ENCODE results near the gene KIF21B. TPM values are rescaled to one million over a fixed set of nuclear protein-coding genes. Genes with fewer than 3 reads are reported as not detected.

Gene KIF21B
- total RNA-seq, 2 experiments from 2014 or later, result 45.5 to 46.3 TPM

- Mint-ChIP-seq H3K4me3 (no peak overlapping the region), H3K4me1 (ENCODE audit: low read depth) (peaks cover 25% of the 10 kb centered on the region), H3K9me3 (no peaks in the 10 kb centered on the region), H3K36me3 (ENCODE audit: low read depth) (peaks cover 27% of the 10 kb centered on the region), H3K27me3 (ENCODE audit: low read depth) (no peaks in the 10 kb centered on the region), H3K27ac (no peak overlapping the region)
- no peak for DNase-seq
- CTCF ChIA-PET, result interaction anchor here (0.6 to 2.8 kb wide), 3 partner anchors 16 to 205 kb away, joined by 3 to 15 read pairs (median 4); no protein-coding TSS in a partner anchor
- intact Hi-C loops (cut with micrococcal nuclease), result no loop called here
Observed at GRCh38 chr1:201004154-201004553, 19.4 kb downstream of the KIF21B start.

- H3K27me3 Mint-ChIP-seq (ENCODE audit: low read depth), result no peaks in the 10 kb centered on the region
- peaks cover 39% of the 10 kb centered on the region for H3K36me3 Mint-ChIP-seq (ENCODE audit: low read depth)
- H3K9me3 Mint-ChIP-seq, result no peaks in the 10 kb centered on the region
- DNase-seq, result peak; percentile 43
- H3K4me3 Mint-ChIP-seq, result no peak overlapping the region
- peak overlapping the region; percentile 54 for H3K27ac Mint-ChIP-seq
- H3K4me1 Mint-ChIP-seq (ENCODE audit: low read depth), result peaks cover 18% of the 10 kb centered on the region
- CTCF ChIA-PET, result no interaction called here
- intact Hi-C loops (cut with micrococcal nuclease), result loop anchor here (1.0 kb wide), 1 partner anchor 20 kb away; no protein-coding TSS in a partner anchor
Observed at GRCh38 chr1:201002510-201002909, 21.0 kb downstream of the KIF21B start.

GRCh38 chr1:201001962-201002361 is 21.6 kb downstream of the KIF21B start:
- Mint-ChIP-seq H3K4me1 (ENCODE audit: low read depth) (peaks cover 18% of the 10 kb centered on the region), H3K36me3 (ENCODE audit: low read depth) (peaks cover 43% of the 10 kb centered on the region), H3K27me3 (ENCODE audit: low read depth) (no peaks in the 10 kb centered on the region), H3K4me3 (no peak overlapping the region), H3K27ac (peak overlapping the region; percentile 54), H3K9me3 (no peaks in the 10 kb centered on the region)
- DNase-seq, result no peak
- CTCF ChIA-PET, result interaction anchor here (1.4 kb wide), 1 partner anchor 41 kb away, joined by 4 read pairs; no protein-coding TSS in a partner anchor
- intact Hi-C loops (cut with micrococcal nuclease), result loop anchor here (1.0 kb wide), 1 partner anchor 20 kb away; no protein-coding TSS in a partner anchor

- H3K27ac Mint-ChIP-seq, result no peak overlapping the region
- H3K4me1 Mint-ChIP-seq (ENCODE audit: low read depth), result peaks cover 18% of the 10 kb centered on the region
- H3K27me3 Mint-ChIP-seq (ENCODE audit: low read depth), result no peaks in the 10 kb centered on the region
- no peak for DNase-seq
- peaks cover 44% of the 10 kb centered on the region for H3K36me3 Mint-ChIP-seq (ENCODE audit: low read depth)
- intact Hi-C loops (cut with micrococcal nuclease), result no loop called here
- H3K9me3 Mint-ChIP-seq, result no peaks in the 10 kb centered on the region
- CTCF ChIA-PET, result interaction anchor here (0.8 to 2.5 kb wide), 2 partner anchors 20 to 21 kb away, joined by 3 to 7 read pairs; no protein-coding TSS in a partner anchor
- no peak overlapping the region for H3K4me3 Mint-ChIP-seq
Observed at GRCh38 chr1:201000391-201000790, 23.1 kb downstream of the KIF21B start.

- CTCF ChIA-PET, result interaction anchor here (0.8 to 2.5 kb wide), 2 partner anchors 20 to 21 kb away, joined by 3 to 7 read pairs; no protein-coding TSS in a partner anchor
- DNase-seq, result no peak
- peaks cover 18% of the 10 kb centered on the region for H3K4me1 Mint-ChIP-seq (ENCODE audit: low read depth)
- H3K4me3 Mint-ChIP-seq, result no peak overlapping the region
- intact Hi-C loops (cut with micrococcal nuclease), result no loop called here
- H3K36me3 Mint-ChIP-seq (ENCODE audit: low read depth), result peaks cover 46% of the 10 kb centered on the region
- H3K9me3 Mint-ChIP-seq, result no peaks in the 10 kb centered on the region
- H3K27me3 Mint-ChIP-seq (ENCODE audit: low read depth), result no peaks in the 10 kb centered on the region
- H3K27ac Mint-ChIP-seq, result no peak overlapping the region
Observed at GRCh38 chr1:200999667-201000066, 23.8 kb downstream of the KIF21B start.

DNA sequence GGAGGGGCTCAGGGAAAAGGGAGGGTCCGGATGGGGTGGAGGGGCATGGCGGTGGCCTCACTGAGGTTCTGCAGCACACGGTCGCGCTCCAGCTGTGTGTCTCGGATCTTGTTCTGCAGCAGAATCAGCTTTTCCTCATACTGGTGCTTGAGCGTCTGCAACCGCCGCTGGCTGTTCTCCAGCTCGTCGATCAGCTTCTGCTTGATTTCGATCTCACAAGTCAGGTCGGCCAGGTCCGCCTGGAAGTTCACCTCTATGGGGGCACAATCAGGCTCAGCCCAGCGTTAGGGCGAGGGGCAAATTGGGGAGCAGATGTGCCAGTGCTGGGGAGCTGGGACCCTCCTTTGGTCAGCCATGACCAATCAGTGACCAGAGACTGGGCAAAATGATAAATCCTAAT is 25.2 kb downstream of the KIF21B start:
- CTCF ChIA-PET, result interaction anchor here (1.9 to 2.5 kb wide), 3 partner anchors 18 to 23 kb away, joined by 4 to 7 read pairs (median 7); no protein-coding TSS in a partner anchor
- Mint-ChIP-seq H3K36me3 (ENCODE audit: low read depth) (peaks cover 50% of the 10 kb centered on the region), H3K9me3 (no peaks in the 10 kb centered on the region), H3K27me3 (ENCODE audit: low read depth) (no peaks in the 10 kb centered on the region), H3K4me1 (ENCODE audit: low read depth) (peaks cover 15% of the 10 kb centered on the region), H3K4me3 (no peak overlapping the region), H3K27ac (no peak overlapping the region)
- intact Hi-C loops (cut with micrococcal nuclease), result no loop called here
- no peak for DNase-seq

DNA sequence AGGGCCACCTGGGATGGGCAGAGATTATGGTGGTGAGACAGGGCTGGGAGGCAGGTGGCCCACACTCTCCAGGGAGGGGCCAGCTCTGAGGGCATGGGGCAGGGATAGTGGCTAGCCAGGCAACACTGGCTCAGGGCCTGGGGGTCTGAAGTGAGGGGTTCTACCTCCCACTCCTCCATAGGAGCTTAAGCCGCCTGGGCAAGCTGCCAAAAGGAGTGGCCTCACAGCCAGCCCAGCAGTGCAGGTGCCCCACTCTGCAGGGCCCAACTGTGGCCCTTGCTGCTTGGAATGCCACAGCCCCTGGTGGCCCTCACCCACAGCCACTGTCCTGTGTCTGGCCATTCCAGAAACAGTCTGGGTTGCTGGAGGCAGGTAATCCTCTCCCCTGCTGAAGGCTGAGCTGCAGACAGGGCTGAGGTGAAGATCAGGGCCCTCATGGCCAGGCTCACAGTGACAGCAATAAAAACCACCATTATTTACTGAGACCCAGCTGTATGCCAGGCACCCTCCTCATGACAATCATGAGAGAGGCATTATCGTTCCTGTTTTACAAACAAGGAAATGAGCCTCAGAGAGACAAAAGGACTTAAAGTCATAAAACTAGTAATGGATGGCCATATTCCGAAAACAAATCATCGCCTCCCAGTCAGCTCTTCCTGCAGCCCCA is 31.0 kb downstream of the KIF21B start:
- Mint-ChIP-seq H3K36me3 (ENCODE audit: low read depth) (peaks cover 36% of the 10 kb centered on the region), H3K27me3 (ENCODE audit: low read depth) (no peaks in the 10 kb centered on the region), H3K9me3 (no peaks in the 10 kb centered on the region), H3K27ac (no peak overlapping the region), H3K4me1 (ENCODE audit: low read depth) (no peaks in the 10 kb centered on the region), H3K4me3 (no peak overlapping the region)
- intact Hi-C loops (cut with micrococcal nuclease), result no loop called here
- no peak for DNase-seq
- CTCF ChIA-PET, result interaction anchor here (0.8 to 1.8 kb wide), 3 partner anchors 13 to 21 kb away, joined by 3 to 6 read pairs (median 5); no protein-coding TSS in a partner anchor

DNA sequence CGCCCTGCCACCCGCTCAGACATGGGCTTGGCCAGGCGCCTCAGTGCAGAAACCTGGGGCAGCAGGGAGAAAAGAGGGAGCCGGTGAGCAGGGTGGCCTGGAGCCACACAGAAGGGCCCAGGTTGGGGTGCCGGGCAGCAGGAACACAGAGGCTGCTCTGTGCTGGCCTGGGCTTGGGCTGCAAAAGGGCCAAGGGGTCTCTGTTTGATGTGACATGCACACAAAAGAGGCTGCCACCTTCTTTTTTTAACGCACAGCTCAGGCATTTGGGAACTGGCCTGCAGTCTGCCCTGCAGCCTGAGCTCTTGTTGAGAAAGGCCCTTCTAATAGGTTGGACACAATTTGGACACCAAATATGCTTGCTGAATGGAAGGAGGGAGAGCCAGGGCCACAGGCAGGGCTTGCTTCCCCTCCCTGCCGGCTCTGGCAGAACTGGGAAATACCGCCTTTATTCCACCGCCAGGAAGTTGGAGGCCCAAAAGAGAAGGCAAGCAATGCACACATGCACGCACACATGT is 32.4 kb downstream of the KIF21B start:
- intact Hi-C loops (cut with micrococcal nuclease), result no loop called here
- no peaks in the 10 kb centered on the region for H3K27me3 Mint-ChIP-seq (ENCODE audit: low read depth)
- H3K36me3 Mint-ChIP-seq (ENCODE audit: low read depth), result peaks cover 41% of the 10 kb centered on the region
- CTCF ChIA-PET, result interaction anchor here (0.9 to 1.8 kb wide), 2 partner anchors 11 to 20 kb away, joined by 3 to 6 read pairs; no protein-coding TSS in a partner anchor
- H3K27ac Mint-ChIP-seq, result no peak overlapping the region
- no peak overlapping the region for H3K4me3 Mint-ChIP-seq
- H3K4me1 Mint-ChIP-seq (ENCODE audit: low read depth), result no peaks in the 10 kb centered on the region
- DNase-seq, result no peak
- no peaks in the 10 kb centered on the region for H3K9me3 Mint-ChIP-seq

- Mint-ChIP-seq H3K27me3 (ENCODE audit: low read depth) (no peaks in the 10 kb centered on the region), H3K9me3 (no peaks in the 10 kb centered on the region), H3K4me3 (no peak overlapping the region), H3K27ac (no peak overlapping the region), H3K4me1 (ENCODE audit: low read depth) (no peaks in the 10 kb centered on the region), H3K36me3 (ENCODE audit: low read depth) (peaks cover 45% of the 10 kb centered on the region)
- no peak for DNase-seq
- intact Hi-C loops (cut with micrococcal nuclease), result no loop called here
- CTCF ChIA-PET, result interaction anchor here (1.1 to 2.0 kb wide), 2 partner anchors 10 to 29 kb away, joined by 5 to 12 read pairs; no protein-coding TSS in a partner anchor
Observed at GRCh38 chr1:200990114-200990513, 33.4 kb downstream of the KIF21B start.

GRCh38 chr1:200989337-200989736 is 34.2 kb downstream of the KIF21B start:
- no peak overlapping the region for H3K4me3 Mint-ChIP-seq
- H3K9me3 Mint-ChIP-seq, result no peaks in the 10 kb centered on the region
- CTCF ChIA-PET, result interaction anchor here (1.0 to 2.0 kb wide), 4 partner anchors 9 to 29 kb away, joined by 5 to 12 read pairs (median 6); no protein-coding TSS in a partner anchor
- peaks cover 41% of the 10 kb centered on the region for H3K36me3 Mint-ChIP-seq (ENCODE audit: low read depth)
- DNase-seq, result no peak
- intact Hi-C loops (cut with micrococcal nuclease), result no loop called here
- no peak overlapping the region for H3K27ac Mint-ChIP-seq
- no peaks in the 10 kb centered on the region for H3K27me3 Mint-ChIP-seq (ENCODE audit: low read depth)
- H3K4me1 Mint-ChIP-seq (ENCODE audit: low read depth), result no peaks in the 10 kb centered on the region

GRCh38 chr1:200988693-200989092 is 34.8 kb downstream of the KIF21B start:
- peaks cover 42% of the 10 kb centered on the region for H3K36me3 Mint-ChIP-seq (ENCODE audit: low read depth)
- intact Hi-C loops (cut with micrococcal nuclease), result no loop called here
- H3K9me3 Mint-ChIP-seq, result no peaks in the 10 kb centered on the region
- CTCF ChIA-PET, result interaction anchor here (1.0 to 2.0 kb wide), 4 partner anchors 9 to 32 kb away, joined by 6 to 12 read pairs (median 6); no protein-coding TSS in a partner anchor
- no peak for DNase-seq
- no peaks in the 10 kb centered on the region for H3K4me1 Mint-ChIP-seq (ENCODE audit: low read depth)
- no peak overlapping the region for H3K4me3 Mint-ChIP-seq
- no peak overlapping the region for H3K27ac Mint-ChIP-seq
- no peaks in the 10 kb centered on the region for H3K27me3 Mint-ChIP-seq (ENCODE audit: low read depth)

GRCh38 chr1:200985481-200985880 is 38.0 kb downstream of the KIF21B start:
- CTCF ChIA-PET, result interaction anchor here (1.2 to 10.7 kb wide), 3 partner anchors 9 to 57 kb away, joined by 3 to 161 read pairs (median 33); no protein-coding TSS in a partner anchor
- intact Hi-C loops (cut with micrococcal nuclease), result no loop called here
- Mint-ChIP-seq H3K36me3 (ENCODE audit: low read depth) (peaks cover 40% of the 10 kb centered on the region), H3K27ac (no peak overlapping the region), H3K27me3 (ENCODE audit: low read depth) (no peaks in the 10 kb centered on the region), H3K4me1 (ENCODE audit: low read depth) (no peaks in the 10 kb centered on the region), H3K9me3 (no peaks in the 10 kb centered on the region), H3K4me3 (no peak overlapping the region)
- no peak for DNase-seq

Measured in activated naive CD4-positive, alpha-beta T cell treated with anti-CD3 and anti-CD28 coated beads for 36 hours (primary cell).